Muscle layer of duodenum (tissue), 2 donors: Measurements from ENCODE around the gene ATF5.

Experiments used
- H3K27ac ChIP-seq: one replicate; pipeline ENCODE4 v1.7.0; 2013; ENCODE audit warnings: mild to moderate bottlenecking, low read length
- H3K27me3 ChIP-seq: one replicate; pipeline ENCODE4 v1.7.0; 2013; ENCODE audit warnings: low read depth, mild to moderate bottlenecking, control low read depth, low read length
- H3K36me3 ChIP-seq, 2 donors: one replicate each; pipeline ENCODE4 v1.7.0; 2013; ENCODE audit warnings: low read length in 2 of 2, control low read depth in 1 of 2, mild to moderate bottlenecking in 1 of 2; ENCODE audit not compliant: insufficient read depth in 2 of 2, control insufficient read depth in 1 of 2
- H3K4me1 ChIP-seq, 2 donors: one replicate each; pipeline ENCODE4 v1.7.0; 2013; ENCODE audit warnings: low read length in 2 of 2, mild to moderate bottlenecking in 2 of 2, control low read depth in 1 of 2, moderate library complexity in 1 of 2; ENCODE audit not compliant: insufficient read depth in 2 of 2, control insufficient read depth in 1 of 2
- H3K4me3 ChIP-seq, 2 donors: one replicate each; pipeline ENCODE4 v1.7.0; 2013; ENCODE audit warnings: low read length in 2 of 2, low read depth in 1 of 2, mild to moderate bottlenecking in 1 of 2
- H3K9me3 ChIP-seq, 2 donors: one replicate each; pipeline ENCODE4 v1.7.0; 2013; ENCODE audit warnings: low read length in 2 of 2, control low read depth in 1 of 2, mild to moderate bottlenecking in 1 of 2; ENCODE audit not compliant: control insufficient read depth in 1 of 2
- donor health status: healthy.

ATF5 gene

GRCh38 chr19:49887665-49888509 lies 41.1 kb upstream of the ATF5 start:
- Histone ChIP-seq H3K4me3 (no peak overlapping the region), H3K9me3 (no peaks in the 10 kb centered on the region), H3K27ac (no peak overlapping the region), H3K27me3 (no peaks in the 10 kb centered on the region), H3K36me3 (peaks cover 22 to 41% of the 10 kb centered on the region in 2 donors), H3K4me1 (peaks cover 0 to 9% of the 10 kb centered on the region in 2 donors)

GRCh38 chr19:49888510-49888824 lies 40.5 kb upstream of the ATF5 start:
- no peaks in the 10 kb centered on the region for H3K27me3 ChIP-seq
- peaks cover 16 to 35% of the 10 kb centered on the region in 2 donors for H3K36me3 ChIP-seq
- no peak overlapping the region for H3K4me3 ChIP-seq
- peaks cover 0 to 9% of the 10 kb centered on the region in 2 donors for H3K4me1 ChIP-seq
- H3K9me3 ChIP-seq: no peaks in the 10 kb centered on the region
- no peak overlapping the region for H3K27ac ChIP-seq

DNA sequence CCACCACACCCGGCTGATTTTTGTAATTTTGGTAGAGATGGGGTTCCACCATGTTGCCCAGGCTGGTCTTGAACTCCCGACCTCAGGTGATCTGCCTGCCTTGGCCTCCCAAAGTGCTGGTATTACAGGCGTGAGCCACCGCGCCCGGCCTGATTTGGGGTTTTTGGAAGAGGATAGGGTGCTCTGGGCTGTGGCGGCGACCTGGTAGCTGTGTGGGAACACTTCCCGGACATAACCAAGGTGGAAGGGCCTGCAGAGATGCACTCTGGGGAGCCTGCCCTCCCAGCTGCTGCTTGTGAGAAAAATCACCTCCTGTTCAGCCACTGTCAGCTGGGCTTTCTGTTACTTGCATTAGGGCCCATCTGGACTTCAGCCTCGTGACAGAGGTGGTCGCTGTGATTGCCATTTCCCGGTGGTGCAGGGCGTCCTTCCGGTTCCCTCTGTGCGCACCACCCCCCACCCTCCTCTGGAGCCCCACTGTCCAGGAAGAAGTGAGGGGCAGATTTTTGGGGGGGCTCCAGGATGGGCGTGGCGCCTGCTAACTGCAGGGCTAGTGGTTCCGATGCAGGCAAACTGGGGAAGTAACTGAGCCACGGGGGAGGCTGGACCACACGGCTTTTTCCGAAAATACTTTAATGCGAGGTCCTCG lies 39.8 kb upstream of the ATF5 start:
- Histone ChIP-seq H3K4me1 (peaks cover 0 to 9% of the 10 kb centered on the region in 2 donors), H3K9me3 (no peaks in the 10 kb centered on the region), H3K36me3 (peaks cover 9 to 28% of the 10 kb centered on the region in 2 donors), H3K27me3 (no peaks in the 10 kb centered on the region), H3K4me3 (no peak overlapping the region), H3K27ac (no peak overlapping the region)

- Histone ChIP-seq H3K27me3 (no peaks in the 10 kb centered on the region), H3K36me3 (peaks cover 2 to 22% of the 10 kb centered on the region in 2 donors), H3K9me3 (no peaks in the 10 kb centered on the region), H3K27ac (no peak overlapping the region), H3K4me3 (peak overlapping the region in 1 of 2 donors; percentile 41), H3K4me1 (peaks cover 0 to 9% of the 10 kb centered on the region in 2 donors)
These were observed 39.2 kb upstream of the ATF5 start for GRCh38 chr19:49889687-49890348.

GRCh38 chr19:49890349-49891311 lies 38.4 kb upstream of the ATF5 start:
- Histone ChIP-seq H3K4me3 (peak overlapping the region in 1 of 2 donors; percentile 41), H3K27ac (no peak overlapping the region), H3K9me3 (no peaks in the 10 kb centered on the region), H3K27me3 (no peaks in the 10 kb centered on the region), H3K4me1 (peaks cover 0 to 9% of the 10 kb centered on the region in 2 donors), H3K36me3 (peaks cover 0 to 19% of the 10 kb centered on the region in 2 donors)

DNA sequence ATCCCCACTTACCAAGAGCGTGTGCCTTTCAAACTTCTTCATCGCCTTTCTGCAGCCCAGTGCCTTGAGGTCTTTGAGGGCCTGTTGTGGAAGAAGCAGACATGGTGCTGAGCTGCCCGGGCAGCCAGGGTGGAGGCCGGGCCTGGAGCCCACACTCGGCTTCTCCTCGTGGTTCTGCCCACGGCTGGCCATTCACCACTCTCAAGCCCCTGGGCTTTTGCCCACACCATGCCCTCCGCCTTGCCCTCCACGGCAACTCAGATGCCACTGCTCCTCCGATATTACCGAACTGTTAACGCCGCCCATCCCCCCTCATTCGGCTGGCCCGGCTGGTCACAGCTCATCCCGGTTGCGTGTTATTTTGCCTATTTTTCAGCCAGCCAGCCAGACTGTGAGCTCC lies 37.6 kb upstream of the ATF5 start:
- peaks cover 0 to 14% of the 10 kb centered on the region in 2 donors for H3K36me3 ChIP-seq
- H3K4me1 ChIP-seq: peaks cover 0 to 9% of the 10 kb centered on the region in 2 donors
- no peaks in the 10 kb centered on the region for H3K27me3 ChIP-seq
- no peak overlapping the region for H3K27ac ChIP-seq
- no peaks in the 10 kb centered on the region for H3K9me3 ChIP-seq
- H3K4me3 ChIP-seq: no peak overlapping the region

GRCh38 chr19:49892716-49893115 lies 36.3 kb upstream of the ATF5 start:
- no peaks in the 10 kb centered on the region for H3K27me3 ChIP-seq
- peaks cover 0 to 9% of the 10 kb centered on the region in 2 donors for H3K36me3 ChIP-seq
- H3K4me1 ChIP-seq: peaks cover 0 to 9% of the 10 kb centered on the region in 2 donors

DNA sequence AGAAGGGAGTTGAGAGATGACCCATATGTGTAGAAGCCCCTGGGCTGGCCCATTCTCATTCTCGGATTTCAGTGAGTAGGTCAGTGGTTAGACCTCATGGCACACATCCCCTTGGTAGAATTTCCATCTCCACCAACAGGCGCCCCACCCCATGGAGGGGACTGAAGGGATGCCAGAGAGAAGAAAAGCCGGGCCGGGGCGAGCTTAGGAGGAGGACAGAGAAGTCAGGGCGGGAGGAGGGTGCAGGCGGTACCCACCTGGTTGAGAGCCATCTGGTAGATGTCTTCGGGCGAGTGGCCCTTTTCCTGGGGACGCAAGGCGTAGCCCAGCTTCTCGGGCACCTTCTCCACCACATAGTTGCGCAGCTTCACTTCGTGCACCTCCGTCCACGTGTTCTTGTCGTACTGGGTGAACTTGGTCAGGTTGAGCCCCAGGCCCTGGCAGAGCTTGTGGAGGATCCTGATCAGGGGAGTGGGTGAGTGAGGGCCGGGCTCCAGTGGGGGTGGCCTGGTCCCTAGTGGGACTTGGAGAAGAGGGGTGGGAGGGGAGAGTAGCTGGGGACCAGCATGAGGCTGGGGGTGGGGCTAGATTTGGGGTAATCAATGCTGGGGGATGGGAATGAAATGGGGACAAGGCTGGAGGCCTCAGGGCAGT lies 34.9 kb upstream of the ATF5 start:
- Histone ChIP-seq H3K36me3 (no peaks in the 10 kb centered on the region), H3K27ac (no peak overlapping the region), H3K4me1 (peaks cover 0 to 9% of the 10 kb centered on the region in 2 donors), H3K4me3 (no peak overlapping the region), H3K9me3 (no peaks in the 10 kb centered on the region), H3K27me3 (no peaks in the 10 kb centered on the region)

More at GRCh38 chr19:49892716-49893115, 36.3 kb upstream of the ATF5 start:
- no peak overlapping the region for H3K27ac ChIP-seq
- no peaks in the 10 kb centered on the region for H3K9me3 ChIP-seq
- no peak overlapping the region for H3K4me3 ChIP-seq

- no peaks in the 10 kb centered on the region for H3K36me3 ChIP-seq
- no peaks in the 10 kb centered on the region for H3K9me3 ChIP-seq
- H3K27ac ChIP-seq: no peak overlapping the region
- no peaks in the 10 kb centered on the region for H3K27me3 ChIP-seq
- H3K4me3 ChIP-seq: no peak overlapping the region
- H3K4me1 ChIP-seq: peaks cover 0 to 4% of the 10 kb centered on the region in 2 donors
These were observed 34.0 kb upstream of the ATF5 start for GRCh38 chr19:49894879-49895565.
